DND-41 (cell line): ENCODE results near the gene LPAR1.

Source experiments
- ATAC-seq: fragments of 200-7000 bp; cut with Tn5 transposase; 3 replicates; pipeline ENCODE4 v1.9.1; 2021; ENCODE audit warnings: low read depth; ENCODE audit not compliant: insufficient read depth
- DNase-seq: peaks from one replicate; pipeline ENCODE4 v3.0.0-alpha.2; 2020
- H2AFZ ChIP-seq: 2 replicates; pipeline ENCODE4 v1.6.0; 2012; ENCODE audit warnings: low read depth, low read length
- H3K27ac ChIP-seq: 2 replicates; pipeline ENCODE4 v1.5.1; 2012; ENCODE audit warnings: low read length, inconsistent platforms
- H3K27me3 ChIP-seq: fragments of 200-600 bp; sonication (generic); 2 replicates; pipeline ENCODE4 v1.6.0; 2012; ENCODE audit warnings: low read length, mild to moderate bottlenecking, inconsistent platforms; ENCODE audit not compliant: insufficient read depth, poor library complexity
- H3K36me3 ChIP-seq: 2 replicates; pipeline ENCODE4 v1.5.1; 2012; ENCODE audit warnings: low read length, inconsistent platforms; ENCODE audit not compliant: insufficient read depth
- H3K4me1 ChIP-seq: 2 replicates; pipeline ENCODE4 v1.5.1; 2012; ENCODE audit warnings: mild to moderate bottlenecking, low read length; ENCODE audit not compliant: insufficient read depth
- H3K4me2 ChIP-seq: 2 replicates; pipeline ENCODE4 v1.6.0; 2012; ENCODE audit warnings: mild to moderate bottlenecking, moderate library complexity, low read length, inconsistent platforms; ENCODE audit not compliant: insufficient read depth
- H3K4me3 ChIP-seq, 2 experiments: fragments of 200-600 bp in 1 of 2; shearing (Covaris generic) in 1 of 2; 2 replicates each; pipeline ENCODE4 v1.5.1; 2012 to 2016; ENCODE audit warnings: inconsistent platforms in 2 of 2, low read length in 2 of 2, mild to moderate bottlenecking in 2 of 2, low read depth in 1 of 2, moderate library complexity in 1 of 2
- H3K79me2 ChIP-seq: 2 replicates; pipeline ENCODE4 v1.6.0; 2012; ENCODE audit warnings: low read length, inconsistent platforms; ENCODE audit not compliant: insufficient read depth
- H3K9ac ChIP-seq: 2 replicates; pipeline ENCODE4 v1.6.0; 2012; ENCODE audit warnings: low read depth, mild to moderate bottlenecking, inconsistent platforms, low read length, moderate library complexity
- H3K9me3 ChIP-seq: 2 replicates; pipeline ENCODE4 v1.5.1; 2012; ENCODE audit warnings: low read length, moderate library complexity, mild to moderate bottlenecking, inconsistent platforms; ENCODE audit not compliant: insufficient read depth, severe bottlenecking
- H4K20me1 ChIP-seq: 2 replicates; pipeline ENCODE4 v1.6.0; 2012; ENCODE audit warnings: low read length; ENCODE audit not compliant: insufficient read depth
- CTCF ChIP-seq: IDR thresholded peaks from 2 replicates; pipeline ENCODE4 v1.5.1; 2012; ENCODE audit warnings: borderline replicate concordance, low read length, moderate library complexity, mild to moderate bottlenecking; ENCODE audit not compliant: poor library complexity, severe bottlenecking; ENCODE audit errors: extremely low read depth
- EZH2 ChIP-seq: IDR thresholded peaks from 3 replicates; pipeline ENCODE4 v1.6.1; 2012; ENCODE audit warnings: borderline replicate concordance, low read depth, mild to moderate bottlenecking, moderate library complexity, low read length, inconsistent platforms; ENCODE audit not compliant: severe bottlenecking

LPAR1 gene

GRCh38 chr9:110996436-110997220 lies 41.6 kb downstream of the LPAR1 start:
- no peak overlapping the region for H3K4me2 ChIP-seq

GRCh38 chr9:110995420-110996340 lies 42.6 kb downstream of the LPAR1 start:
- DNase-seq, result no peak
- Histone ChIP-seq H3K36me3 (no peaks in the 10 kb centered on the region), H3K9ac (no peak overlapping the region), H3K27me3 (no peaks in the 10 kb centered on the region), H3K4me2 (no peak overlapping the region), H3K4me3 (no peak overlapping the region), H3K9me3 (no peaks in the 10 kb centered on the region), H4K20me1 (no peaks in the 10 kb centered on the region), H3K79me2 (no peaks in the 10 kb centered on the region), H2AFZ (no peak overlapping the region), H3K27ac (no peak overlapping the region), H3K4me1 (no peaks in the 10 kb centered on the region)
- TF ChIP-seq CTCF (no peak), EZH2 (no peak)
- ATAC-seq, result no peak

More at GRCh38 chr9:110996436-110997220, 41.6 kb downstream of the LPAR1 start:
- H3K27ac ChIP-seq, result no peak overlapping the region
- H3K36me3 ChIP-seq, result no peaks in the 10 kb centered on the region
- H3K79me2 ChIP-seq, result no peaks in the 10 kb centered on the region
- H3K4me3 ChIP-seq, result no peak overlapping the region
- H3K4me1 ChIP-seq, result no peaks in the 10 kb centered on the region
- no peak for DNase-seq
- no peaks in the 10 kb centered on the region for H3K27me3 ChIP-seq
- TF ChIP-seq CTCF (no peak), EZH2 (no peak)
- H3K9me3 ChIP-seq, result no peaks in the 10 kb centered on the region
- H2AFZ ChIP-seq, result no peak overlapping the region
- no peaks in the 10 kb centered on the region for H4K20me1 ChIP-seq
- no peak for ATAC-seq
- no peak overlapping the region for H3K9ac ChIP-seq

GRCh38 chr9:110994771-110995241 lies 43.5 kb downstream of the LPAR1 start:
- ATAC-seq, result no peak
- Histone ChIP-seq H4K20me1 (no peaks in the 10 kb centered on the region), H3K36me3 (no peaks in the 10 kb centered on the region), H2AFZ (no peak overlapping the region), H3K9ac (no peak overlapping the region), H3K9me3 (no peaks in the 10 kb centered on the region), H3K4me3 (no peak overlapping the region), H3K4me1 (no peaks in the 10 kb centered on the region), H3K27ac (no peak overlapping the region), H3K27me3 (no peaks in the 10 kb centered on the region), H3K79me2 (no peaks in the 10 kb centered on the region), H3K4me2 (no peak overlapping the region)
- no peak for TF ChIP-seq CTCF
- no peak for TF ChIP-seq EZH2
- no peak for DNase-seq
